Ascending aorta (tissue), 2 donors: ENCODE data around the gene SERTAD2. TPM values are rescaled to one million over a fixed set of nuclear protein-coding genes. Genes with fewer than 3 reads are reported as not detected.

Experiments
- DNase-seq, 2 donors: peaks; one replicate each; pipeline ENCODE4 v3.0.0-alpha.2; 2019; ENCODE audit warnings: low spot score in 2 of 2
- H3K27ac ChIP-seq, 2 donors: fragments of 200-600 bp; sonication (generic); one replicate each; pipeline ENCODE4 v1.5.1; 2016 to 2017; ENCODE audit warnings: mild to moderate bottlenecking in 1 of 2
- H3K27me3 ChIP-seq: fragments of 200-600 bp; sonication (generic); one replicate; pipeline ENCODE4 v1.5.1; 2017
- H3K36me3 ChIP-seq, 2 donors: fragments of 200-600 bp; sonication (generic); one replicate each; pipeline ENCODE4 v1.5.1; 2016
- H3K4me1 ChIP-seq, 2 donors: fragments of 200-600 bp; sonication (generic); one replicate each; pipeline ENCODE4 v1.5.1; 2016 to 2017; ENCODE audit warnings: mild to moderate bottlenecking in 1 of 2
- H3K4me3 ChIP-seq, 2 donors: fragments of 200-600 bp; sonication (generic); one replicate each; pipeline ENCODE4 v1.5.1; 2016 to 2017; ENCODE audit warnings: mild to moderate bottlenecking in 1 of 2
- H3K9me3 ChIP-seq, 2 donors: fragments of 200-600 bp; sonication (generic); one replicate each; pipeline ENCODE4 v1.5.1; 2016
- intact Hi-C: fragments of 100-400 bp; cut with DNase I; formaldehyde crosslinking; loops from one replicate; pipeline ENCODE4 v1.15.1; 2023
- total RNA-seq: library from RNA; depleted of rRNA; stranded (reverse); fragments of >200 nt; gene quantifications from one replicate; pipeline ENCODE4 v1.1.0, GENCODE V29; 2016
- TF ChIP-seq, protein P1 (sequence below), 3 experiments: fragments of 200-600 bp in 2 of 3; fragments of 450-650 bp in 1 of 3; sonication (generic) in 2 of 3; IDR thresholded peaks; one replicate each; pipeline ENCODE4 v1.5.1; 2016 to 2019; ENCODE audit warnings: antibody characterized with exemption in 3 of 3, mild to moderate bottlenecking in 1 of 3, moderate library complexity in 1 of 3

Gene SERTAD2
- total RNA-seq, 1 donor from 2014 or later = 8.7 TPM

DNA sequence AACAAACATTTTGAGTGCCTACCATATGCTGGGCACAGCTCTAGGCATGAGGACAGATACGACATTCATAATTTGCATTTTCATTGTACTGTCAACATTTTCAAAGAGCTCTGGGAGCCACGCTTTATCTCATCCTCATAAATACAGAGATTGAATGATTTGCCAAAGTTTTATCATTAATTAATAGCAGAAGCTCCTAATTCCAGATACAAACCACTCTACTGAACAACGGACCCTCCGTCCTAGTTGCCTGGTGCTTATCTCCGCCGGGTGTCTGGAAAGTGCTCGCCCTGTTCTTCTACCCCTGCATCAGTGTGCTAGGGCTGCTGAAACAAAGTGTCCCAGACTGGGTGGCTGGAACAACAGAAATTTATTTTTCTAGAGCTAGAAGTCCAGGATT, 23.8 kb downstream of the SERTAD2 start:
- no peaks in the 10 kb centered on the region for H3K4me1 ChIP-seq
- TF ChIP-seq, protein P1, sequence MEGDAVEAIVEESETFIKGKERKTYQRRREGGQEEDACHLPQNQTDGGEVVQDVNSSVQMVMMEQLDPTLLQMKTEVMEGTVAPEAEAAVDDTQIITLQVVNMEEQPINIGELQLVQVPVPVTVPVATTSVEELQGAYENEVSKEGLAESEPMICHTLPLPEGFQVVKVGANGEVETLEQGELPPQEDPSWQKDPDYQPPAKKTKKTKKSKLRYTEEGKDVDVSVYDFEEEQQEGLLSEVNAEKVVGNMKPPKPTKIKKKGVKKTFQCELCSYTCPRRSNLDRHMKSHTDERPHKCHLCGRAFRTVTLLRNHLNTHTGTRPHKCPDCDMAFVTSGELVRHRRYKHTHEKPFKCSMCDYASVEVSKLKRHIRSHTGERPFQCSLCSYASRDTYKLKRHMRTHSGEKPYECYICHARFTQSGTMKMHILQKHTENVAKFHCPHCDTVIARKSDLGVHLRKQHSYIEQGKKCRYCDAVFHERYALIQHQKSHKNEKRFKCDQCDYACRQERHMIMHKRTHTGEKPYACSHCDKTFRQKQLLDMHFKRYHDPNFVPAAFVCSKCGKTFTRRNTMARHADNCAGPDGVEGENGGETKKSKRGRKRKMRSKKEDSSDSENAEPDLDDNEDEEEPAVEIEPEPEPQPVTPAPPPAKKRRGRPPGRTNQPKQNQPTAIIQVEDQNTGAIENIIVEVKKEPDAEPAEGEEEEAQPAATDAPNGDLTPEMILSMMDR (IDR thresholded peaks at IDR 0.05) = no peak
- no peak overlapping the region for H3K27ac ChIP-seq
- H3K4me3 ChIP-seq = no peak overlapping the region
- H3K36me3 ChIP-seq = peaks cover 2 to 24% of the 10 kb centered on the region in 2 donors
- no peaks in the 10 kb centered on the region for H3K27me3 ChIP-seq
- intact Hi-C loops = no loop called here
- H3K9me3 ChIP-seq = no peaks in the 10 kb centered on the region
- no peak for DNase-seq

DNA sequence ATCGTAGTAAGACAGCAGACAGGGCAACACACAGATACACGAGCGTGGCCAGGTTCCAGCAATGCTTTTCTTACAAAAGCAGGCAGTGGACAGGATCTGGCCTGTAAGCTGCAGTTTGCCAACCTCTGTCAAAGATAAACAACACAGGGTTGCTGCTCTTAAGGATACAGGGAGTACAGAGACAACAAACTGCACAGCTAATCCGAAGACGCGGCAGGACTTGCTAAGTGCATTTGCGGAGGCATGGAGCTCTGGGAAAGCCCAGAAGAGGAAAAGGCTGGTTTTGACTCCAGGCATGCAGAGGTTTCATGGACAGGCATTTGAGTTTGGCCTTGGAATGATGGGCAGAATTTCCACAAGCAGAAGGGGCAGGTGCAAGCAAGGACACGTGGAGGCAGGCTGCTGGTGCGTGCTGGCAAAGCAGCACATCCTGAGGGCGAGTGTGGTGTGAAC, 24.4 kb downstream of the SERTAD2 start:
- no peak for DNase-seq
- H3K27ac ChIP-seq = no peak overlapping the region
- no peaks in the 10 kb centered on the region for H3K9me3 ChIP-seq
- TF ChIP-seq, protein P1 (IDR thresholded peaks at IDR 0.05) = no peak
- H3K36me3 ChIP-seq = peaks cover 0 to 19% of the 10 kb centered on the region in 2 donors
- H3K4me1 ChIP-seq = no peaks in the 10 kb centered on the region
- H3K27me3 ChIP-seq = no peaks in the 10 kb centered on the region
- intact Hi-C loops = no loop called here
- H3K4me3 ChIP-seq = no peak overlapping the region

DNA sequence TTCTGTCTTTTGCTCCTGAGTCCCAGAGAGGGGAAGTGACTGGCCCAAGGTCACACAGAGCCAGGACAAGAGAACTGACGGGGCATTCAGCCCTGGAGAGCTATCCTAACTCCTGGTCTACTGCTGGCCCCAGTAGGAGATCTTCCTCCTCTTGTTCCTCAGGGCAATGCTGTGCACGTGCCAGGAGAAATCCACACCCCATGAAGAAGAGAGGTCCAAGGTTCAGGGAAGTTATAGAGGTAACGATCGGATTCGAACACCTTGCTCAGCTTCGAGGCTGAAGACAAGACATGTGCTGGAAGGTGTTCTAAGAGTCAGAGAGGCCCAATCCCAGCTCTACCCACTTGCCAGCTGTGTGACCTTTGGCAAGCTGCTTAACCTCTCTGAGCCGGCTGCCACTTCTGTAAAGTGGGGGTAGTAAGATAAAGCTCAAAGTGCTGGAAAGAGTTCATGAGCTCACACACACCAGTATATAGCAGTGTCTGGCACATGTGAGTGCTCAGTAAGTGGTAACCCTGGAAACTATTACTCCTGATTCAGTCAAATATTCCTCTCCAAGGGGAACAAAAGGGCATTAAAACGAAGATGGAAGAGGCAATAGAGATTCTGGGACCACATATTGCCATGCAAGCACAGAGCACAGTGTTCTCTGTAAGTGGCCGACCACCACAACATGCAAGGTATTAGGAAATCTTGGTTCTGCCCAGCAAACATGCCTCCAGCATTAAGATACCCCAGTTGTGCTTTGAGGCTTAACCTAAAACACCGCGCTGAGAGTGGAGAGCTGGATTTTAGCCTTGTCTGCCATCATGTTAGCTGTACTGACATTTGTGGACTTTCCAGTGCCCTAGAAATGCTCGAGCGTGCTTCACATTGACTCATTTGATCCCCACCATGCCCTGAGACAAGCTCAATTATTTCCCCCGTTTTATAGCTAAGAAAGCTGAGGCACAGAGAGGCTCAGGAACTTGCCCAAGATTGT, 25.6 kb downstream of the SERTAD2 start:
- Histone ChIP-seq H3K27me3 (no peaks in the 10 kb centered on the region), H3K36me3 (peaks cover 0 to 9% of the 10 kb centered on the region in 2 donors), H3K9me3 (no peaks in the 10 kb centered on the region), H3K4me1 (no peaks in the 10 kb centered on the region), H3K27ac (no peak overlapping the region), H3K4me3 (no peak overlapping the region)
- TF ChIP-seq, protein P1 (IDR thresholded peaks at IDR 0.05) = no peak
- DNase-seq = no peak
- intact Hi-C loops = no loop called here

DNA sequence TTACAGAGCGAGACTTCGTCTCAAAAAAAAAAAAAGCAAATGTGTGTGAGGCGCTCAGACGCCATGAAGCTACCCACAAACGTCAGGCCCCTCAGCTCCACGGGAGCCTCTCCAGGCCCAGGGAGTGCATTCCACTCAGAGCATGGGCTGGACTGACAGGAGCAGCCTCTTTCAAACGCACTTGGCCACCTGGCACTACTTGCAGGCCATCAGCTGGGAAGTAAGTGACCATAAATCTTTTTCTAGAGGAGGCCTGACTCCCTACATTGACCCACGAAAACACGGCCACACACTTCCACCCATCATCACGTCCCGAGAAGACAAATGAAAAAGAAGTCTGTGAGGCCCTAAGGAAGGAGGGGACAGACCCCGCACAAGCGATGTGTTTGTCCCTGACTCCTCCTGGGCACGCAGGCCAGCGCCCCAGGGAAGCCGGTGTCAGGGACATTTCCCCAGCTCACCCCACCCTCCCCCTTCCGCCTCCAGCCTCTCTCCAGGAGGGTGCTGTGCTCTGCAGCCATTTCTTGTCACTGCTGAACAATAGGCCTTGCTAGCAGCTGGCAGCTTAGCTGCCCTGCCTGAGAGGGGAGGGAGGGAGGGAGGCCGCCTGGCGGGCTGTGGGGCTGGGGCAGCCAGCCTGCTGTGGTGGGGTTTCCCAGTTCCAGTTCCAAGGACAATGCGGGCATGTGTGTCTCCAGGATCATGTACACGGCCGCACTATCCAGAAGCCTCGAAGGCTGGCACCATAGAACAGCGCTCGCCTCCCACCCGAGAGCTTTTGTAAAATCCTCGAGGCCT, 26.6 kb downstream of the SERTAD2 start:
- DNase-seq = no peak
- Histone ChIP-seq H3K27ac (no peak overlapping the region), H3K36me3 (peaks cover 0 to 8% of the 10 kb centered on the region in 2 donors), H3K27me3 (no peaks in the 10 kb centered on the region), H3K4me1 (no peaks in the 10 kb centered on the region), H3K9me3 (no peaks in the 10 kb centered on the region), H3K4me3 (no peak overlapping the region)
- intact Hi-C loops = no loop called here
- TF ChIP-seq, protein P1 (IDR thresholded peaks at IDR 0.05) = no peak

DNA sequence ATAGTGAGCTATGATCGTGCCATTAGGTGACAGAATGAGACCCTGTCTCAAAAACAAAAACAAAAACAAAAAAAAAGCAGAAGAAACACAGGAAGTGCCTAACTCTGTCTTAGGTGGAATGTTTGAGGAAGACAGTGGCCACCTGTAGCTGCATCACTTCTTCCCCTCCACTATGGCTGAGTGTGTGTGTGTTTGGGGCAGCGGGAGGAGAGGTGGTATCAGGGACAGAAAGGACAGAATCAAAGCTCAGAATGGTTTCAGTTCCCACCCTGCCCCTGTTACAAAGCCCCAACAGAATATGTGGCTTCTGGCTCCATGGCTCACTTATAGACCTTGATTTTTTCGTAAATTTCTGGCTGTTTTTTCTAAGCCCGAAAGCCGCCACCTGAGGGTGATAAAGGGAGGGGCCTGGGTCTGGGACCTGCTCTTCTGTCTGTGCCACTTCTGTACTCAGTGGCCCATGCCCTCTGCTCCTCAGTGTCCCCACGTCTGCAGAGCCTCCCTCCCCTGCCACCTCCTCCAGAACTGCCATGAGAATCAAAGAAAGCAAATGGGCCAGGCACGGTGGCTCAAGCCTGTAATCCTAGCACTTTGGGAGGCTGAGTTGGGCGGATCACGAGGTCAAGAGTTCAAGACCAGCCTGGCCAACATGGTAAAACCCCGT, 27.4 kb downstream of the SERTAD2 start:
- Histone ChIP-seq H3K9me3 (no peaks in the 10 kb centered on the region), H3K27me3 (no peaks in the 10 kb centered on the region), H3K4me3 (no peak overlapping the region), H3K36me3 (peaks cover 0 to 7% of the 10 kb centered on the region in 2 donors), H3K4me1 (no peaks in the 10 kb centered on the region), H3K27ac (no peak overlapping the region)
- intact Hi-C loops = no loop called here
- no peak for DNase-seq
- TF ChIP-seq, protein P1 (IDR thresholded peaks at IDR 0.05) = no peak
